ENCODE data around the gene NT5DC1.

Gene NT5DC1

DNA sequence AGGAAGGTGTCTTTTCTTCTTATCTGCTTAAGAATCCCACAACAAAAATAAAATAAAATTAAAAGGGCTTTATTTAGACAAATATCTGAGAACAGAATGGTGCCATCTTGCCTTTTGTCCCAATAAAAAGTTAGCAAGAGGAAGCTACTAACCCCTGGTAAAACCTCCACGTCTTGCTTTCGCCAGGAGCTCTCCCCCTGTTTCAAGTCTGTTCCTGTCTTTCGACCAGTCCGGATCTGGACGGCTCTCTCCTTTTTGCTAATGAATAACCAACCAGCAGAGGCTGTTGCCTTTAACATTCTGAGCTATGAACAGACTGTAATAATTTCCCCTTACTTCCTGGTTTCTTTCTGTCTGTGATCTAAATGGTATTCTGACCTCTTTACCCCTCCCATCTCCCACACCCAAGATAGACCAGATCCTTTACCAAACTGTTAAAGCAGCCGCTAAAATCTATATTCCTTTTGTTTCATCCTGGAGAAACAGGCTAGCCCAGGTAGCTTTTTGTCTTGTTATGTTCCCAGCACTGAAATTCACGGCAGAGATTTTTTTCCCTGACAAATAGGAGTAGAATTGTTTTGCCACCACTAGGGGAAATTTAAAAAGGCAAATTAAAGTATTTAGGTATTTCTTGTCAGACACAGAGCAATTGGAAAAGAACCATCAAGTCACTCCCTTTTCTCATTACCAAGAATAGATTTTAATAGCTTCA lies 39.9 kb upstream of the NT5DC1 start, which contains the start of gene FRK:
Gene FRK (minus strand): TSS at position 320 of the 712 bp plus-strand sequence. CDS start 580 bp downstream, outside the sequence.
- H3K9me3 ChIP-seq: no peaks in the 10 kb centered on the region
- H3K4me3 ChIP-seq (ENCODE audit: low read depth in 1 of 2, low read length in 1 of 2): no peak within 1 kb of the TSS
- no peak within 1 kb of the TSS for H3K27ac ChIP-seq
- TF ChIP-seq, protein P1, sequence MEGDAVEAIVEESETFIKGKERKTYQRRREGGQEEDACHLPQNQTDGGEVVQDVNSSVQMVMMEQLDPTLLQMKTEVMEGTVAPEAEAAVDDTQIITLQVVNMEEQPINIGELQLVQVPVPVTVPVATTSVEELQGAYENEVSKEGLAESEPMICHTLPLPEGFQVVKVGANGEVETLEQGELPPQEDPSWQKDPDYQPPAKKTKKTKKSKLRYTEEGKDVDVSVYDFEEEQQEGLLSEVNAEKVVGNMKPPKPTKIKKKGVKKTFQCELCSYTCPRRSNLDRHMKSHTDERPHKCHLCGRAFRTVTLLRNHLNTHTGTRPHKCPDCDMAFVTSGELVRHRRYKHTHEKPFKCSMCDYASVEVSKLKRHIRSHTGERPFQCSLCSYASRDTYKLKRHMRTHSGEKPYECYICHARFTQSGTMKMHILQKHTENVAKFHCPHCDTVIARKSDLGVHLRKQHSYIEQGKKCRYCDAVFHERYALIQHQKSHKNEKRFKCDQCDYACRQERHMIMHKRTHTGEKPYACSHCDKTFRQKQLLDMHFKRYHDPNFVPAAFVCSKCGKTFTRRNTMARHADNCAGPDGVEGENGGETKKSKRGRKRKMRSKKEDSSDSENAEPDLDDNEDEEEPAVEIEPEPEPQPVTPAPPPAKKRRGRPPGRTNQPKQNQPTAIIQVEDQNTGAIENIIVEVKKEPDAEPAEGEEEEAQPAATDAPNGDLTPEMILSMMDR (IDR thresholded peaks at IDR 0.05): no peak
- no peaks in the 10 kb centered on the region for H3K36me3 ChIP-seq
- no peaks in the 10 kb centered on the region for H3K27me3 ChIP-seq
- no peaks in the 10 kb centered on the region for H3K4me1 ChIP-seq (ENCODE audit: control insufficient read depth in 1 of 2, insufficient read depth in 1 of 2, low read depth in 1 of 2, low read length in 1 of 2)

DNA sequence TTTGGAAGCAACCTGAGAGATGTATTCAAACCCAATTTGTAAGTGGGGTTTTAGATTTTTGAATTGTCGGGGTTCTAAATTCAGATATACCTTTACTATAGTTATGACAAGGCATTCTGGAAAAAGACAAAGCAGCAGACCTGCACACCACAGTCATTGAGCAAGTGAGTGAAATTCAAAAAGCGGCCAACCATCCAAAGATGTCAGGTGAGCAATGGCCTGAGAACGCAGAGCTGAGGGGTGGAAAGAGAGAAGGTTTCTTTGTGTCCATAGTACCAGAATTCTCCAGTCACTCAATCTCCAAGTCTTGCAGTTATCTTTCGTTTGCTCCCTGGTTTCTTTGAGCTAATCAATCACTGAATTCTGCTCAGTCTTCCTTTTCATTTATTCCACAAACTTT lies 38.2 kb upstream of the NT5DC1 start:
- Histone ChIP-seq H3K4me3 (ENCODE audit: low read depth in 1 of 2, low read length in 1 of 2) (no peak overlapping the region), H3K27ac (no peak overlapping the region)

DNA sequence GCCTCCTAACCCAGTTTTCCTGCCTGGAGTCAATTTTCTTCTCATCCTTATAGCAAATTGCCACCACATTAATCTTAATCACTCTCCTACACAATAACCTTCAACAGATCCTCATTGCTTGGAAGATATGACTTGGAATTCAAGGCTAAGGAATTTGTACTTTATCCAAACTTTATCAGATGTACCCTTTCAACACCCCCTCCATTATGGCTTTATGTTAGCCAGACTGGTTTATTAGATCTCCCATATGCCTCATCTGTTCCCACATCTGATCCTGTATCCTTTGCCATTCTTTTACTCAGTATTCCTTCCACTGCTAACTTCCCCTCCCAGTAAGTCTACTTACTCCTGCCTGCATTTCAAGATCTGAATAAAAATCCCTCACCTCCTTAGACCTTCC lies 36.0 kb upstream of the NT5DC1 start:
- H3K9me3 ChIP-seq: no peaks in the 10 kb centered on the region
- no peaks in the 10 kb centered on the region for H3K36me3 ChIP-seq
- no peaks in the 10 kb centered on the region for H3K27me3 ChIP-seq
- no peaks in the 10 kb centered on the region for H3K4me1 ChIP-seq (ENCODE audit: control insufficient read depth in 1 of 2, insufficient read depth in 1 of 2, low read depth in 1 of 2, low read length in 1 of 2)
- H3K4me3 ChIP-seq (ENCODE audit: low read depth in 1 of 2, low read length in 1 of 2): no peak overlapping the region
- TF ChIP-seq, protein P1 (IDR thresholded peaks at IDR 0.05): no peak
- no peak overlapping the region for H3K27ac ChIP-seq

More for the DNA sequence above, 38.2 kb upstream of the NT5DC1 start:
- H3K9me3 ChIP-seq: no peaks in the 10 kb centered on the region
- no peaks in the 10 kb centered on the region for H3K36me3 ChIP-seq
- no peaks in the 10 kb centered on the region for H3K27me3 ChIP-seq
- no peaks in the 10 kb centered on the region for H3K4me1 ChIP-seq (ENCODE audit: control insufficient read depth in 1 of 2, insufficient read depth in 1 of 2, low read depth in 1 of 2, low read length in 1 of 2)
- TF ChIP-seq, protein P1 (IDR thresholded peaks at IDR 0.05): no peak

DNA sequence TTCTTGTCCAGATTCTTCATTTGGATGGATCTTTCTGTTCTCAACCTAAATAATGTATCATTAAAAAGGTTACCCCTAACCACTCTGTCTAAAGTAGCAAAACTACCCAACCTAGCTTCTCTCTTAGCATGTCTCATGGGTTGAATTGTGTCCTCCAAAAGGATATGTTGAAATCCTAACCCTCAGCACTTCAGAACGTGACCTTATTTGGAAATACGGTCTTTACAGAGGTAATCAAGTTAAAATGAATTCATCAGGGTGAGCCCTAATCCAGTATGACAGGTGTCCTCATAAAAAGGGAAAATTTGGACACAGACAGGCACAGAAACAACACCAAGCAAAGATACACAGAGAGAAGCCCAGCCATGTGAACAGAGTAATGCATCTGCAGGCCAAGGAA lies 33.9 kb upstream of the NT5DC1 start:
- H3K36me3 ChIP-seq: no peaks in the 10 kb centered on the region
- TF ChIP-seq, protein P1 (IDR thresholded peaks at IDR 0.05): no peak
- H3K4me1 ChIP-seq (ENCODE audit: control insufficient read depth in 1 of 2, insufficient read depth in 1 of 2, low read depth in 1 of 2, low read length in 1 of 2): no peaks in the 10 kb centered on the region

DNA sequence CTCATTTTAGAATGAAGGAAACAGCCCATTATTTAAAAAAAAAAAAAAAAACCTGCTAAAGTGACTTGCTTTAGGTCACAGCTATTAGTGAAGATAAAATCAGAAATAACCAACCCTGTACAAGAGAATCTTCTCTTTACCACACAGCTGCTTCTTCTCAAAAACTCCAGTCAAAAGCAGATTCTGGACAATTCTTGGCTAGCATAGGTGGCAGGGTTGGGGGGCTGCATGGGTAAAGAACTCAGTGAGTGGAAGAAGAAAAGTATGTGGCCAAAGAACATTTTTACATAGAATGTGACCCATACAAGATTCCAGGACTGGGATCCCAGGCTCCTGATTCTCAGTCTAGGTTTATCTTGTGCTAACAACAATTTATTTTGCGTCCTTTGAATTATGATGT lies 30.6 kb upstream of the NT5DC1 start:
- Histone ChIP-seq H3K9me3 (no peaks in the 10 kb centered on the region), H3K4me1 (ENCODE audit: control insufficient read depth in 1 of 2, insufficient read depth in 1 of 2, low read depth in 1 of 2, low read length in 1 of 2) (no peaks in the 10 kb centered on the region), H3K27ac (no peak overlapping the region), H3K36me3 (no peaks in the 10 kb centered on the region), H3K27me3 (peaks cover 5% of the 10 kb centered on the region), H3K4me3 (ENCODE audit: low read depth in 1 of 2, low read length in 1 of 2) (no peak overlapping the region)
- TF ChIP-seq, protein P1 (IDR thresholded peaks at IDR 0.05): no peak

More for the DNA sequence above, 33.9 kb upstream of the NT5DC1 start:
- Histone ChIP-seq H3K4me3 (ENCODE audit: low read depth in 1 of 2, low read length in 1 of 2) (no peak overlapping the region), H3K27me3 (no peaks in the 10 kb centered on the region), H3K27ac (no peak overlapping the region), H3K9me3 (no peaks in the 10 kb centered on the region)

Measured in neutrophil (primary cell).